Stimulated activated CD4-positive, alpha-beta T cell treated with anti-CD3 and anti-CD28 coated beads, Interleukin-4, amount 100 ng/mL, for 1 hour (primary cell): ENCODE measurements around the gene KCNA3.
"Not testable (repeated sequence)": the region's sequence is repeated elsewhere in the genome, so short reads cannot be mapped to it uniquely, and the experiment has no call there.

Experiments used
- DNase-seq: peaks from one replicate; pipeline ENCODE4 v3.0.0-alpha.2; 2020

KCNA3 gene

GRCh38 chr1:110676970-110677369 is 2.2 kb upstream of the KCNA3 start:
- no peak for DNase-seq

- DNase-seq, result no peak
These were observed 486 bp upstream of the KCNA3 start for GRCh38 chr1:110675060-110675791.

GRCh38 chr1:110673805-110674336 is 869 bp downstream of the KCNA3 start:
- peak; percentile 36 for DNase-seq

- peak; percentile 9 for DNase-seq
These were observed 1.5 kb downstream of the KCNA3 start for GRCh38 chr1:110673197-110673701.

GRCh38 chr1:110672753-110673108 is 2.0 kb downstream of the KCNA3 start:
- DNase-seq, result peak; percentile 7

GRCh38 chr1:110672001-110672752 is 2.6 kb downstream of the KCNA3 start:
- DNase-seq, result peak; percentile 49

- DNase-seq, result no peak
These were observed 3.4 kb downstream of the KCNA3 start for GRCh38 chr1:110671361-110671760.

- no peak for DNase-seq
These were observed 6.2 kb downstream of the KCNA3 start for GRCh38 chr1:110668549-110668948.

GRCh38 chr1:110667776-110668175 is 7.0 kb downstream of the KCNA3 start:
- no peak for DNase-seq

GRCh38 chr1:110663241-110663640 is 11.5 kb downstream of the KCNA3 start:
- DNase-seq, result no peak

- DNase-seq, result not testable (repeated sequence)
These were observed 15.2 kb downstream of the KCNA3 start for GRCh38 chr1:110659559-110659958.

GRCh38 chr1:110657351-110657750 is 17.4 kb downstream of the KCNA3 start:
- no peak for DNase-seq

- DNase-seq, result no peak
These were observed 24.1 kb downstream of the KCNA3 start for GRCh38 chr1:110650609-110651008.

GRCh38 chr1:110648417-110648816 is 26.3 kb downstream of the KCNA3 start:
- no peak for DNase-seq

- no peak for DNase-seq
These were observed 27.4 kb downstream of the KCNA3 start for GRCh38 chr1:110647254-110647891.

GRCh38 chr1:110645821-110646735 is 28.7 kb downstream of the KCNA3 start:
- DNase-seq, result no peak

GRCh38 chr1:110645211-110645610 is 29.5 kb downstream of the KCNA3 start:
- DNase-seq, result no peak

- no peak for DNase-seq
These were observed 30.8 kb downstream of the KCNA3 start for GRCh38 chr1:110643879-110644472.

- no peak for DNase-seq
These were observed 34.9 kb downstream of the KCNA3 start for GRCh38 chr1:110639724-110640386.

GRCh38 chr1:110638556-110638955 is 36.2 kb downstream of the KCNA3 start:
- DNase-seq, result no peak

GRCh38 chr1:110638058-110638457 is 36.7 kb downstream of the KCNA3 start:
- no peak for DNase-seq
